ENCODE measurements around the gene TMIGD3.

Gene TMIGD3

GRCh38 chr1:111446546-111446945 is 56.9 kb downstream of the TMIGD3 start:
- H3K27ac Mint-ChIP-seq: no peak overlapping the region
- no peaks in the 10 kb centered on the region for H3K9me3 Mint-ChIP-seq
- H3K4me3 Mint-ChIP-seq: peak overlapping the region; percentile 100
- H3K36me3 Mint-ChIP-seq: peaks cover 80% of the 10 kb centered on the region
- CTCF ChIA-PET: interaction anchor here (0.7 kb wide), 1 partner anchor 227 kb away, joined by 3 read pairs; no protein-coding TSS in a partner anchor
- no peaks in the 10 kb centered on the region for H3K27me3 Mint-ChIP-seq
- peaks cover 76% of the 10 kb centered on the region for H3K4me1 Mint-ChIP-seq
- DNase-seq: no peak

- H3K4me1 Mint-ChIP-seq: peaks cover 60% of the 10 kb centered on the region
These were observed 59.4 kb downstream of the TMIGD3 start for GRCh38 chr1:111444031-111444430.

GRCh38 chr1:111442457-111442856 is 61.0 kb downstream of the TMIGD3 start:
- peak overlapping the region; percentile 34 for H3K27ac Mint-ChIP-seq
- no peaks in the 10 kb centered on the region for H3K9me3 Mint-ChIP-seq
- H3K4me3 Mint-ChIP-seq: no peak overlapping the region
- no peaks in the 10 kb centered on the region for H3K27me3 Mint-ChIP-seq
- no peak for DNase-seq
- peaks cover 50% of the 10 kb centered on the region for H3K4me1 Mint-ChIP-seq
- H3K36me3 Mint-ChIP-seq: peaks cover 76% of the 10 kb centered on the region
- CTCF ChIA-PET: interaction anchor here (0.9 to 3.0 kb wide), 4 partner anchors 42 to 412 kb away, joined by 3 to 16 read pairs (median 6); no protein-coding TSS in a partner anchor

More at GRCh38 chr1:111444031-111444430, 59.4 kb downstream of the TMIGD3 start:
- H3K27ac Mint-ChIP-seq: peak overlapping the region; percentile 15
- no peak for DNase-seq
- CTCF ChIA-PET: interaction anchor here (1.5 to 2.4 kb wide), 2 partner anchors 303 to 325 kb away, joined by 4 to 10 read pairs; no protein-coding TSS in a partner anchor
- no peak overlapping the region for H3K4me3 Mint-ChIP-seq
- no peaks in the 10 kb centered on the region for H3K9me3 Mint-ChIP-seq
- no peaks in the 10 kb centered on the region for H3K27me3 Mint-ChIP-seq
- peaks cover 77% of the 10 kb centered on the region for H3K36me3 Mint-ChIP-seq

- Mint-ChIP-seq H3K27ac (peak overlapping the region; percentile 38), H3K4me3 (no peak overlapping the region), H3K36me3 (peaks cover 73% of the 10 kb centered on the region), H3K27me3 (no peaks in the 10 kb centered on the region), H3K4me1 (peaks cover 43% of the 10 kb centered on the region), H3K9me3 (no peaks in the 10 kb centered on the region)
- peak; percentile 80 for DNase-seq
- CTCF ChIA-PET: interaction anchor here (0.7 to 3.0 kb wide), 7 partner anchors 9 to 327 kb away, joined by 3 to 16 read pairs (median 6); partner anchors contain the start of gene OVGP1
These were observed 61.8 kb downstream of the TMIGD3 start for GRCh38 chr1:111441573-111442192.

- Mint-ChIP-seq H3K9me3 (no peaks in the 10 kb centered on the region), H3K27ac (peak overlapping the region; percentile 43), H3K36me3 (peaks cover 62% of the 10 kb centered on the region), H3K27me3 (no peaks in the 10 kb centered on the region), H3K4me3 (no peak overlapping the region), H3K4me1 (peaks cover 24% of the 10 kb centered on the region)
- CTCF ChIA-PET: interaction anchor here (0.8 to 2.3 kb wide), 5 partner anchors 9 to 330 kb away, joined by 3 to 10 read pairs (median 6); partner anchors contain the start of genes ATP5PB and WDR77
- DNase-seq: no peak
These were observed 63.7 kb downstream of the TMIGD3 start for GRCh38 chr1:111439461-111440351.

- no peak for DNase-seq
- H3K36me3 Mint-ChIP-seq: peaks cover 34% of the 10 kb centered on the region
- no peaks in the 10 kb centered on the region for H3K9me3 Mint-ChIP-seq
- H3K4me3 Mint-ChIP-seq: no peak overlapping the region
- CTCF ChIA-PET: no interaction called here
- no peak overlapping the region for H3K27ac Mint-ChIP-seq
- peaks cover 8% of the 10 kb centered on the region for H3K4me1 Mint-ChIP-seq
- H3K27me3 Mint-ChIP-seq: no peaks in the 10 kb centered on the region
These were observed 66.7 kb downstream of the TMIGD3 start for GRCh38 chr1:111436726-111437125.
